Erythroblast (primary cell): ENCODE data around the gene HELZ2.

Experiments used
- GATA1 ChIP-seq: IDR thresholded peaks from 2 replicates; pipeline ENCODE4 v1.6.1; 2011; ENCODE audit warnings: low read depth, mild to moderate bottlenecking, control low read depth, low read length, moderate library complexity
- POLR2A ChIP-seq: IDR thresholded peaks from 2 replicates; pipeline ENCODE4 v1.6.1; 2011; ENCODE audit warnings: mild to moderate bottlenecking, low read length

GRCh38 chr20:63549679-63550282 lies 24.3 kb downstream of the HELZ2 start:
- TF ChIP-seq POLR2A = no peak
- no peak for TF ChIP-seq GATA1
